22Rv1 (cell line): ENCODE data around the gene KIAA0513.
A peak's percentile ranks its signal among the peaks of the same experiment; 100 is the strongest.

Experiments
- H3K27ac ChIP-seq: fragments of 450-650 bp; 2 replicates; pipeline ENCODE4 v1.5.1; 2017
- CTCF ChIP-seq: fragments of 450-650 bp; IDR thresholded peaks from 2 replicates; pipeline ENCODE4 v1.5.1; 2017; ENCODE audit warnings: mild to moderate bottlenecking
- ZFX ChIP-seq: fragments of 450-650 bp; IDR thresholded peaks from 2 replicates; pipeline ENCODE4 v1.6.1; 2017; ENCODE audit warnings: antibody characterized with exemption, borderline replicate concordance

The KIAA0513 gene

GRCh38 chr16:85091522-85091910, 63.9 kb downstream of the KIAA0513 start:
- TF ChIP-seq CTCF (no peak), ZFX (no peak)
- H3K27ac ChIP-seq, result no peak overlapping the region

GRCh38 chr16:85092309-85092708, 64.7 kb downstream of the KIAA0513 start:
- no peak for TF ChIP-seq ZFX
- TF ChIP-seq CTCF, result no peak
- H3K27ac ChIP-seq, result no peak overlapping the region

DNA sequence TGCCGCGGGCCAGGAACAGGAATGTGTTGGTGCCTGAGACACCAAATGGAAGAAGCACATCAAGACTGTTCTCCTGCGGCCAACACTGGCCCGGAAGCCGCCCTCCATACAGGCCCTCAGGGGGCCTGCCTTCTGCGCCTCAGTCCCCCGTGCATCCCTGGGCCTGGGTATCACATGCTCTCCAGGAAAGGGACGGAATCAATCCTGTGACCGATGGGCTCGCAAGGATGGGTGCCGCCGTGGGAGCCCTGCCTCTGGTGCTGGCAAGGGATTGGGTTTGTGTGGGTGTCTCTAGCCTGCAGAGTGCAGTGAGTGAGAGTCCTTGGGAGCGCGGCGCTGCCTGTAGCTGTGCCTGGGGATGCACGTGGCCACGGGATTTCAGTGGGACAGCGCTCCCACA, 65.3 kb downstream of the KIAA0513 start:
- TF ChIP-seq CTCF (no peak), ZFX (no peak)

GRCh38 chr16:85093705-85094104, 66.1 kb downstream of the KIAA0513 start:
- no peak overlapping the region for H3K27ac ChIP-seq
- TF ChIP-seq CTCF, result 0 out of 2 replicates have a peak, but pooled peaks have one; percentile 5
- no peak for TF ChIP-seq ZFX

More for the DNA sequence above, 65.3 kb downstream of the KIAA0513 start:
- H3K27ac ChIP-seq, result no peak overlapping the region

DNA sequence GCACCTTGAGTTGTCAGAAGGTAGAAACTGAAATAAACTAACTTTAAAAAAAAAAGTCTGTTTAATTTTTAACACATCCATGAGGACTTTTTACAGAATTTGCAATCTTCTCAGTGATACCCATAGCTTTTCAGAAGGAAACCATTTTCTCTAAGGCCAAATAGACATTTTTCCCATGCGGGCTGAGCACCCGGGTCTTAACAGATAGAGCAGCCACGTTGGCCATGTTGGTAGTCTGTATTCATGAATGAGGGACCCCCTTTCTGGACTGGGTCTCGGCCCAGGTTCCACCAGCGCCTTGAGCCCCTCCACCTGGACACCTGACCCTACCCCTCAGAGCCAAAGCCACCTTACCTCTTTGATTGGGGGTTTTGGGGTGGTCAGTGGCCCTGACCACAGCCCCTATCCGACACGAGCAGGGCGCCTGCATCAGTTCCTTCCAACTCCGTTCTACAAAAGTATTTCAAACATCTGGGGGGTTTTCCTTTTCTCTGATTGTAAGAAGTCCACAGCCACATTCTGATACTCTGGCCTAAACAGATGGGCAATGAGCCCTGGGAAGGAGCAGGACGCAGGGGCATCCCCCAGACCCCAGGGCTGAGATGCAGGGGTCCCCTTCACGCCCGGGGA, 66.7 kb downstream of the KIAA0513 start:
- H3K27ac ChIP-seq, result no peak overlapping the region
- TF ChIP-seq CTCF (no peak), ZFX (no peak)

DNA sequence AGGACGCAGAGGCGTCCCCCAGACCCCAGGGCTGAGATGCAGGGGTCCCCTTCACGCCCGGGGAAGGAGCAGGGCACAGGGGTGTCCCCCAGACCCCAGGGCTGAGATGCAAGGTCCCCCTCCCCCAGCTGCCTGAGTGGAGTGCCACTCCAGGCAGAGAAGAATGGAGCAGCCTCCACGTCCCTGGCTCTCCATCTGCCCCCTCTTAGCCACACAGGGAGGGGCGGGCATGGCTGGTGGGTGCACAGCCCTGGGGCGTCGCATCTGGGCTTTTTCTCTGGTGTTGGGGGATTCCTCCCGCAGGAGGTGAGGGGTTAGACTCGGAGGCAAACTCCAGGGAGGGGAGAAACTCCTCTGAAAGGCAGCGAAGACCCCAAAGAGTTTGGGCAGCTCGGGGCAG, 67.2 kb downstream of the KIAA0513 start:
- TF ChIP-seq CTCF (no peak), ZFX (no peak)
- no peak overlapping the region for H3K27ac ChIP-seq

DNA sequence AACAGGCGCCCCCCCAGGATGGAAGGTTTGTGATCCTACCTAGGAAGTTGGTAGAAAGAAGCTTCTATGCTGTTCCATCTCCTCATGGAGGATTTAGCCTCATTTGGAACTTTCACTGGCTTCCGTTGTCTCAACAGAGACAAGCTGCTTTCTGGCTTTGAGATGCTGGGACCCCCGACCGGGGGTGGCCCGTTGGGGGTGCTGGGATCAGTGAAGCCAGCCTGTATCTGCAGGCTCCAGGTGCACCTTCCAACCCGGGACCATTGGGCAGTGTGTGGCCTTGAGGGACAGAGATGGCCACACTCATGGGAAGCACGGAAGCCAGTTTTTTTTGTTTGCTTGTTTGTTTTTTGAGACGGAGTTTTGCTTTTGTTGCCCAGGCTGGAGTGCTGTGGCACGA, 69.3 kb downstream of the KIAA0513 start:
- H3K27ac ChIP-seq, result no peak overlapping the region
- no peak for TF ChIP-seq ZFX
- TF ChIP-seq CTCF, result no peak
